A673 (cell line): Measurements from ENCODE around the gene ARL8A.

Source experiments
- CTCF ChIP-seq: fragments of 300-800, 200-600 bp; sonication (generic); conservative IDR thresholded peaks from 2 replicates; pipeline ENCODE4 v1.5.1; 2017; ENCODE audit warnings: low read depth, mild to moderate bottlenecking, antibody characterized with exemption, low read length, moderate library complexity, mixed read lengths
- EZH2 ChIP-seq: fragments of 200-600 bp; sonication (generic); IDR thresholded peaks from 2 replicates; pipeline ENCODE4 v1.6.1; 2017; ENCODE audit warnings: borderline replicate concordance, low read depth, mild to moderate bottlenecking, mixed read lengths, antibody characterized with exemption, low read length; ENCODE audit not compliant: poor library complexity, severe bottlenecking

GRCh38 chr1:202193614-202194327, 49.2 kb upstream of the ARL8A start, which contains the start of gene LGR6:
- no peak for TF ChIP-seq CTCF
- TF ChIP-seq EZH2: peak; percentile 89
